T-helper 2 cell (primary cell): ENCODE results near the gene VAPB.

Experiments used
- DNase-seq, 5 experiments: peaks; one replicate each; pipeline versions ENCODE4 v3.0.0 to v3.0.0-alpha.2; 2012 to 2022

Gene VAPB

GRCh38 chr20:58463256-58463655, 74.2 kb downstream of the VAPB start:
- no peak for DNase-seq

GRCh38 chr20:58464838-58465237, 75.8 kb downstream of the VAPB start:
- DNase-seq, result no peak

GRCh38 chr20:58466095-58466708, 77.2 kb downstream of the VAPB start:
- DNase-seq, result no peak

- DNase-seq, result no peak
Measured at GRCh38 chr20:58466729-58467571, 77.9 kb downstream of the VAPB start.

GRCh38 chr20:58467572-58468527, 78.8 kb downstream of the VAPB start:
- no peak for DNase-seq

- DNase-seq, result no peak
Measured at GRCh38 chr20:58469616-58470015, 80.6 kb downstream of the VAPB start.

- no peak for DNase-seq
Measured at GRCh38 chr20:58470336-58471192, 81.5 kb downstream of the VAPB start.

GRCh38 chr20:58471193-58472164, 82.5 kb downstream of the VAPB start:
- DNase-seq, result no peak

- no peak for DNase-seq
Measured at GRCh38 chr20:58472273-58473018, 83.4 kb downstream of the VAPB start.

- no peak for DNase-seq
Measured at GRCh38 chr20:58473453-58474425, 84.7 kb downstream of the VAPB start.

- no peak for DNase-seq
Measured at GRCh38 chr20:58475466-58475865, 86.4 kb downstream of the VAPB start.

GRCh38 chr20:58478141-58478805, 89.2 kb downstream of the VAPB start:
- DNase-seq, result no peak

- DNase-seq, result no peak
Measured at GRCh38 chr20:58479726-58480440, 90.9 kb downstream of the VAPB start.

- no peak for DNase-seq
Measured at GRCh38 chr20:58480551-58481336, 91.7 kb downstream of the VAPB start.

- DNase-seq, result peak in 3 of 5 experiments; percentile 24 to 39 (median 37)
Measured at GRCh38 chr20:58481481-58482021, 92.5 kb downstream of the VAPB start.

- DNase-seq, result no peak
Measured at GRCh38 chr20:58482416-58482815, 93.4 kb downstream of the VAPB start.
